Breast epithelium (tissue), 3 donors: ENCODE results near the gene IFI44.

Experiments
- POLR2A ChIP-seq: fragments of 450-650 bp; IDR thresholded peaks from one replicate; pipeline ENCODE4 v1.6.1; 2016; ENCODE audit warnings: antibody characterized with exemption, mild to moderate bottlenecking, moderate library complexity
- POLR2AphosphoS5 ChIP-seq, 3 donors: sonication (generic); formaldehyde crosslinking; IDR thresholded peaks; one replicate each; pipeline ENCODE4 v1.6.1; 2017; ENCODE audit warnings: antibody characterized with exemption in 3 of 3
- TF ChIP-seq, protein P1 (sequence below), 3 donors: fragments of 450-650 bp; IDR thresholded peaks; one replicate each; pipeline ENCODE4 v1.5.1; 2016 to 2017; ENCODE audit warnings: antibody characterized with exemption in 3 of 3, mild to moderate bottlenecking in 3 of 3, moderate library complexity in 3 of 3

DNA sequence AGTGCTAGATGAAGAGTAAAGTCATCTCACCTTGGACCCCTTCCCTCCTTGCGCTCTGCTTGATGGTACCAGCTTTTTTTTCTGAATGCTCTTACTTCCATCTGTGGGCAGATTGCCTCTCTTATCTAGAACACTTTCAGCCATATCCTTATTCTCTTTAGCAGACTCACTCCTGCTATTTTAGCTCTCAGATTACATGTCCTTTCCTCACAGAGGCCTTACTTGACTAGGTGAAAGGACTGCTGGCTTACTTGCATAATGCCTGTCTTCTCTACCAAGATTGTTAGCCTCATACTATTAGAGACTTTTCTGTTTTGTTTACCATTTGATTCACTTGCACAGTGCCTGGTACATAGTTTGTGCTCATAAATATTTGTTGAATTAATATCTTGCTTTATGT is 9.3 kb downstream of the IFI44 start:
- TF ChIP-seq, protein P1, sequence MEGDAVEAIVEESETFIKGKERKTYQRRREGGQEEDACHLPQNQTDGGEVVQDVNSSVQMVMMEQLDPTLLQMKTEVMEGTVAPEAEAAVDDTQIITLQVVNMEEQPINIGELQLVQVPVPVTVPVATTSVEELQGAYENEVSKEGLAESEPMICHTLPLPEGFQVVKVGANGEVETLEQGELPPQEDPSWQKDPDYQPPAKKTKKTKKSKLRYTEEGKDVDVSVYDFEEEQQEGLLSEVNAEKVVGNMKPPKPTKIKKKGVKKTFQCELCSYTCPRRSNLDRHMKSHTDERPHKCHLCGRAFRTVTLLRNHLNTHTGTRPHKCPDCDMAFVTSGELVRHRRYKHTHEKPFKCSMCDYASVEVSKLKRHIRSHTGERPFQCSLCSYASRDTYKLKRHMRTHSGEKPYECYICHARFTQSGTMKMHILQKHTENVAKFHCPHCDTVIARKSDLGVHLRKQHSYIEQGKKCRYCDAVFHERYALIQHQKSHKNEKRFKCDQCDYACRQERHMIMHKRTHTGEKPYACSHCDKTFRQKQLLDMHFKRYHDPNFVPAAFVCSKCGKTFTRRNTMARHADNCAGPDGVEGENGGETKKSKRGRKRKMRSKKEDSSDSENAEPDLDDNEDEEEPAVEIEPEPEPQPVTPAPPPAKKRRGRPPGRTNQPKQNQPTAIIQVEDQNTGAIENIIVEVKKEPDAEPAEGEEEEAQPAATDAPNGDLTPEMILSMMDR (IDR thresholded peaks at IDR 0.05) = no peak
- TF ChIP-seq POLR2A = no peak
- no peak for TF ChIP-seq POLR2AphosphoS5 (IDR thresholded peaks at IDR 0.05)
